ENCODE results near the gene MARCO.
"Not testable (repeated sequence)": the region's sequence is repeated elsewhere in the genome, so short reads cannot be mapped to it uniquely, and the experiment has no call there.

Gene MARCO

DNA sequence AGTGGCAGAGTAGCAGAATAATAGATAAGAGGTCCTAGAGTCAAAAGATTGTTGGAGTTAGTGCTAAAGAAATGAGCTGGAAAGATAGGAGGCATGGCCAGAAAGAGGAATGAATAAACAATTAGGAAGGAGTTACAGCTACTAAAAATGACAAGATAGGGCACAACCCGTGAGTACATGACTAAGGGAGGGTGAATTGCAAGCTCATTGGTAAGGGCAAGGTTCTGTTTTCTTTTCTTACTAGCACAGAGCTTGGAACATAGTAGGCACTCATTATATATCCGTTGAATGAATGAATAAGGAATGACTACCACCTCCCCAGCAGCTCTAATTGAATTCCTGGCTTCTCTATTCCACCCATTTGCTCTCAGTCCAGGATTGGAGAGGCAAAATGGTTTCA is 5.7 kb upstream of the MARCO start:
- Histone ChIP-seq H3K9me3 (ENCODE audit: control insufficient read depth, insufficient read depth, low read length) (no peaks in the 10 kb centered on the region), H3K36me3 (ENCODE audit: control insufficient read depth, insufficient read depth, low read length) (no peaks in the 10 kb centered on the region), H3K27me3 (ENCODE audit: control insufficient read depth, insufficient read depth, low read length) (no peaks in the 10 kb centered on the region), H3K9ac (ENCODE audit: low read depth, low read length) (no peak overlapping the region), H3K4me1 (ENCODE audit: control insufficient read depth, insufficient read depth, low read length) (no peaks in the 10 kb centered on the region), H3K4me3 (ENCODE audit: low read depth, low read length) (no peak overlapping the region)

- Histone ChIP-seq H3K9ac (ENCODE audit: low read depth, low read length) (no peak overlapping the region), H3K27me3 (ENCODE audit: control insufficient read depth, insufficient read depth, low read length) (no peaks in the 10 kb centered on the region), H3K9me3 (ENCODE audit: control insufficient read depth, insufficient read depth, low read length) (no peaks in the 10 kb centered on the region), H3K36me3 (ENCODE audit: control insufficient read depth, insufficient read depth, low read length) (no peaks in the 10 kb centered on the region), H3K4me1 (ENCODE audit: control insufficient read depth, insufficient read depth, low read length) (no peaks in the 10 kb centered on the region), H3K4me3 (ENCODE audit: low read depth, low read length) (no peak overlapping the region)
These were observed 5.1 kb upstream of the MARCO start for GRCh38 chr2:118936936-118937335.

DNA sequence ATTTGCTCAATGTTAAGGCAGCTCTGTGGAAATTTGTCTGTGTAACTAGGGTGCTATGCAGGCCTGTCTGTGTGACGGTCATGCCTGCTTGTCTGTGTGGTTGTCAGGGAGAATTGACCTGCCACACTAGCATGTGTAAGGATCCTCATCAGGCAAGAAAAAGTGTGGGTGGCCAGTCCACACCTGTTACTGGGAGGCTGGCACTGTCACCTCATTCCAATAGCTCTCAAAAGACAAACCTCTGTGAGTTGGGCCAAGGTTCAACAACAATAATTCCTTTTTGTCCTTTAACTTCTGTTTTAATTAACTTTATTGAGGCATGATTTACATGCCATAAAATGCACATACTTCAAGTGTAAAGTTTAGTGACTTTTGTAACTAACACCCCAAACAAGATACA is 4.2 kb upstream of the MARCO start:
- Histone ChIP-seq H3K36me3 (ENCODE audit: control insufficient read depth, insufficient read depth, low read length) (no peaks in the 10 kb centered on the region), H3K27me3 (ENCODE audit: control insufficient read depth, insufficient read depth, low read length) (no peaks in the 10 kb centered on the region), H3K4me1 (ENCODE audit: control insufficient read depth, insufficient read depth, low read length) (no peaks in the 10 kb centered on the region), H3K9me3 (ENCODE audit: control insufficient read depth, insufficient read depth, low read length) (no peaks in the 10 kb centered on the region), H3K4me3 (ENCODE audit: low read depth, low read length) (no peak overlapping the region), H3K9ac (ENCODE audit: low read depth, low read length) (no peak overlapping the region)

GRCh38 chr2:118939994-118940393 is 2.0 kb upstream of the MARCO start:
- no peak overlapping the region for H3K4me3 ChIP-seq (ENCODE audit: low read depth, low read length)
- no peaks in the 10 kb centered on the region for H3K36me3 ChIP-seq (ENCODE audit: control insufficient read depth, insufficient read depth, low read length)
- H3K4me1 ChIP-seq (ENCODE audit: control insufficient read depth, insufficient read depth, low read length): no peaks in the 10 kb centered on the region
- H3K27me3 ChIP-seq (ENCODE audit: control insufficient read depth, insufficient read depth, low read length): no peaks in the 10 kb centered on the region
- H3K9ac ChIP-seq (ENCODE audit: low read depth, low read length): no peak overlapping the region
- H3K9me3 ChIP-seq (ENCODE audit: control insufficient read depth, insufficient read depth, low read length): no peaks in the 10 kb centered on the region

DNA sequence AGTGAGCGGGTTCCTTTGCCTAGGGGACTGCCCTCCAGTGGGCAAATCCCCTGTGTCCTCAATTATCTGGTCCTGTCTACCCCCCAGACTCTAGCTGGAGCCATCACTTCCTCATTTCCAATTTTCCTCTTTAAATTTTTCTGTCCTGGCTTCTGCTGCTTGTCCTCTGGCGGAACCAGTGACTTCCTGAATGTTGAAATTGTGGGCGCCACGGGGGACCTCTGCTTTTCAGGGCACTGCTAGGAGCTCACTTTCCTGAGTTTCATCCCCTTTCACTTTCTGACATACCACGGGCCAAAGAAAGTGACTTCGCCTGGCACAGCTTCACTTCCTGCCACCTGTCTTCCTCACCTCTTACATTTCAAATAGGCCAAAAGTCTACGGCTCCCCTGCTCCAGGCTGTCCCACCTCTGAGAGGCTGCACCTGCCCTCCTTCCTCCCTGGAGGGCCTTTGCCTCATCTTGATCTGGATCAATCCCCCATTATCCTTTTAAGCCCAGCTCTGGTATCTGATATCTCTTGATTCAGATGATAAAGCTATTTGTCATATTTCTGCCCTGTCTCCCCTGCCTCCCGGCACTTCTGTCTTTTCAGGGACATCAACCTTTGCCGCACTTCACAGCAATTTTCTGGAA is 1.4 kb upstream of the MARCO start:
- Histone ChIP-seq H3K9me3 (ENCODE audit: control insufficient read depth, insufficient read depth, low read length) (no peaks in the 10 kb centered on the region), H3K27me3 (ENCODE audit: control insufficient read depth, insufficient read depth, low read length) (no peaks in the 10 kb centered on the region), H3K36me3 (ENCODE audit: control insufficient read depth, insufficient read depth, low read length) (no peaks in the 10 kb centered on the region), H3K9ac (ENCODE audit: low read depth, low read length) (no peak overlapping the region), H3K4me1 (ENCODE audit: control insufficient read depth, insufficient read depth, low read length) (no peaks in the 10 kb centered on the region), H3K4me3 (ENCODE audit: low read depth, low read length) (no peak overlapping the region)

DNA sequence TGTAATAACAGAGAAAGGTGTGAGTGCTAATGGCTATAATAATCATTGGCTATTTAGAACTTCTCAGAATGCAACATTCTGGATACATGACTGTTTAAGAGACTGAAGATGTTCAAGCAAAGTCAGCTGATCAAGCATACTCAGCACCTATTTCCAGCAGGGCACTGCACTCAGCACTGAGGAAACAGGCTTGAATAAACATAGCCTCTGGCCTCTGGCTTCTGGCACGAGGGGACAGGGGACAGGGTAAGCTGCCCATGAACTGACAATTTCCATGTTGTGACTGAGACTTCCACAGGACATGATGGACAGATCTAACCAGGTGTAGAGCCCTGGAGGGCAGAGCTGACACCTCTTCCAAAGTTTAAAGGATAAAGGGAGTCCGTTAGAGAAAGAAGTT is 1.3 kb downstream of the MARCO start:
- H3K27me3 ChIP-seq (ENCODE audit: control insufficient read depth, insufficient read depth, low read length): no peaks in the 10 kb centered on the region
- H3K9me3 ChIP-seq (ENCODE audit: control insufficient read depth, insufficient read depth, low read length): no peaks in the 10 kb centered on the region
- no peaks in the 10 kb centered on the region for H3K4me1 ChIP-seq (ENCODE audit: control insufficient read depth, insufficient read depth, low read length)
- no peak overlapping the region for H3K4me3 ChIP-seq (ENCODE audit: low read depth, low read length)
- no peak overlapping the region for H3K9ac ChIP-seq (ENCODE audit: low read depth, low read length)
- no peaks in the 10 kb centered on the region for H3K36me3 ChIP-seq (ENCODE audit: control insufficient read depth, insufficient read depth, low read length)

DNA sequence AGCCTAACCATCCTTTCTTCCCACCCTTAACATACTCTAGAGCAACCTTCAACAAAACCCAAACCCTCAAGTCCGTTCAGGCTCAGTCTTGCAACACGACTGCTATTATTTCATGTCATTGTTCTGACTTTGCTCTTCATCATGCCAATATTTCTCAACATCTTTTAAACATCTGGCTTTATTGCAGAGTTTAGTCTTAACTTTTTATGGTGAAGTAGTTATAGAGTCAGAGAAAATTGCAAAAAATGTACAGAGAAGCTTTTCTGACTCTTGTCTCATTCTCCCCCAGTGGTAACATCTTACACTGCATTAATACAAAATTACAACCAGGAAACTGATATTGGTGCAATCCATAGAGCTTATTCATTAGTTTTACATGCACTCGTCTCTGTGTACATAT is 3.9 kb downstream of the MARCO start:
- Histone ChIP-seq H3K9me3 (ENCODE audit: control insufficient read depth, insufficient read depth, low read length) (no peaks in the 10 kb centered on the region), H3K36me3 (ENCODE audit: control insufficient read depth, insufficient read depth, low read length) (no peaks in the 10 kb centered on the region), H3K9ac (ENCODE audit: low read depth, low read length) (no peak overlapping the region), H3K4me1 (ENCODE audit: control insufficient read depth, insufficient read depth, low read length) (no peaks in the 10 kb centered on the region), H3K27me3 (ENCODE audit: control insufficient read depth, insufficient read depth, low read length) (no peaks in the 10 kb centered on the region), H3K4me3 (ENCODE audit: low read depth, low read length) (no peak overlapping the region)

DNA sequence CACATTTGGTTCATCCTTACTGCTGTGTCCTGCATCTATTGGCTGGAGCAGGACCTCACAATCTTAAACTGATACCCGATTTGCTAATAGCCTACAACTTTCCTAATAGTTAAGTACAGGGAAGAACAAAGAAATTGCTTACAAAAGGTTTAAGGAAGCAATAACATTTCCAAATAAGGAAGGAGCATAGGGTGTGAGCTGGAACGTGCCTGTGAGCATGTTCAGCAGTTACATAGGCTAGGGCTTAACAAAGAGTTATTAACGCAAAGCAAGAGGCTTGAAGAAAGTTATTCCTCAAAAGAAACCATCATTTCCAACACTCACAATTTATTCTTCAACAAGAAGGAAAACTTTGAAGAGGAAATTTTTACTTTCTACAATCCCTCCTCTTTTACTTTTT is 6.3 kb downstream of the MARCO start:
- not testable (repeated sequence) for H3K27me3 ChIP-seq (ENCODE audit: control insufficient read depth, insufficient read depth, low read length); H3K4me3 ChIP-seq (ENCODE audit: low read depth, low read length); H3K4me1 ChIP-seq (ENCODE audit: control insufficient read depth, insufficient read depth, low read length); H3K36me3 ChIP-seq (ENCODE audit: control insufficient read depth, insufficient read depth, low read length); H3K9me3 ChIP-seq (ENCODE audit: control insufficient read depth, insufficient read depth, low read length); H3K9ac ChIP-seq (ENCODE audit: low read depth, low read length)

- H3K9me3 ChIP-seq (ENCODE audit: control insufficient read depth, insufficient read depth, low read length): no peaks in the 10 kb centered on the region
- H3K4me3 ChIP-seq (ENCODE audit: low read depth, low read length): no peak overlapping the region
- H3K36me3 ChIP-seq (ENCODE audit: control insufficient read depth, insufficient read depth, low read length): no peaks in the 10 kb centered on the region
- H3K9ac ChIP-seq (ENCODE audit: low read depth, low read length): no peak overlapping the region
- no peaks in the 10 kb centered on the region for H3K27me3 ChIP-seq (ENCODE audit: control insufficient read depth, insufficient read depth, low read length)
- H3K4me1 ChIP-seq (ENCODE audit: control insufficient read depth, insufficient read depth, low read length): no peaks in the 10 kb centered on the region
These were observed 12.5 kb downstream of the MARCO start for GRCh38 chr2:118954297-118955060.

DNA sequence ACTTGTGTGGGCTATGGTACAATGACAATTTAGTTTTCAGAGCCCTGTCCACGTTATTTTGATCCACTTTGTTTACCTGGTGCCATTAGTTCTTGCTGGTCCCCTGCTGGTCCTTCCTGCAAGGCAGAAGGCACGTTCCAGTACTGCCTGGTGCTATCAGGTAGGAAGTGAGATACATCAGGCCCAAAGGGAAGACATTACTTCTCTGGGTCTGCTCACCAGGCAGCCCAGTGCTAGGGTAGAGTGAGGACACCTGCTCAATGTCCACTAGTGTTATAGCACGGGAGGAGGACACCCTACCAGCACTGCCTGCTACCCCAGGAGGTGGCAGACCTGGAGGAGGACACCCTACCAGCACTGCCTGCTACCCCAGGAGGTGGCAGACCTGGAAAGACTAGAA is 23.7 kb downstream of the MARCO start:
- Histone ChIP-seq H3K27me3 (ENCODE audit: control insufficient read depth, insufficient read depth, low read length) (no peaks in the 10 kb centered on the region), H3K4me1 (ENCODE audit: control insufficient read depth, insufficient read depth, low read length) (no peaks in the 10 kb centered on the region), H3K9ac (ENCODE audit: low read depth, low read length) (no peak overlapping the region), H3K36me3 (ENCODE audit: control insufficient read depth, insufficient read depth, low read length) (no peaks in the 10 kb centered on the region), H3K9me3 (ENCODE audit: control insufficient read depth, insufficient read depth, low read length) (no peaks in the 10 kb centered on the region), H3K4me3 (ENCODE audit: low read depth, low read length) (no peak overlapping the region)

- Histone ChIP-seq H3K4me3 (ENCODE audit: low read depth, low read length) (no peak overlapping the region), H3K9ac (ENCODE audit: low read depth, low read length) (no peak overlapping the region), H3K4me1 (ENCODE audit: control insufficient read depth, insufficient read depth, low read length) (no peaks in the 10 kb centered on the region), H3K36me3 (ENCODE audit: control insufficient read depth, insufficient read depth, low read length) (no peaks in the 10 kb centered on the region), H3K27me3 (ENCODE audit: control insufficient read depth, insufficient read depth, low read length) (no peaks in the 10 kb centered on the region), H3K9me3 (ENCODE audit: control insufficient read depth, insufficient read depth, low read length) (no peaks in the 10 kb centered on the region)
These were observed 25.3 kb downstream of the MARCO start for GRCh38 chr2:118967124-118967880.

GRCh38 chr2:118968042-118968441 is 26.0 kb downstream of the MARCO start:
- H3K27me3 ChIP-seq (ENCODE audit: control insufficient read depth, insufficient read depth, low read length): peaks cover 2% of the 10 kb centered on the region
- H3K9ac ChIP-seq (ENCODE audit: low read depth, low read length): no peak overlapping the region
- H3K9me3 ChIP-seq (ENCODE audit: control insufficient read depth, insufficient read depth, low read length): no peaks in the 10 kb centered on the region
- H3K4me3 ChIP-seq (ENCODE audit: low read depth, low read length): no peak overlapping the region
- H3K36me3 ChIP-seq (ENCODE audit: control insufficient read depth, insufficient read depth, low read length): no peaks in the 10 kb centered on the region
- H3K4me1 ChIP-seq (ENCODE audit: control insufficient read depth, insufficient read depth, low read length): no peaks in the 10 kb centered on the region
